ENCODE measurements around the gene KCNAB1.

- TF ChIP-seq CTCF (conservative IDR thresholded peaks at IDR 0.05; ENCODE audit: low read depth, low read length): no peak
- no peak for TF ChIP-seq EZH2 (IDR thresholded peaks at IDR 0.05; ENCODE audit: low read length, unreplicated experiment)
Observed at GRCh38 chr3:156161172-156161571, 40.8 kb downstream of the KCNAB1 start.

Measured in PC-3 (cell line).